ENCODE data around the gene NRXN2.

Gene NRXN2

GRCh38 chr11:64649291-64649697 is 73.7 kb downstream of the NRXN2 start:
- DNase-seq (ENCODE audit: low spot score): no peak

GRCh38 chr11:64648551-64648950 is 74.4 kb downstream of the NRXN2 start:
- no peak for DNase-seq (ENCODE audit: low spot score)

- DNase-seq (ENCODE audit: low spot score): no peak
These were observed 75.8 kb downstream of the NRXN2 start for GRCh38 chr11:64647019-64647779.

GRCh38 chr11:64644647-64645275 is 78.2 kb downstream of the NRXN2 start:
- DNase-seq (ENCODE audit: low spot score): peak; percentile 57

GRCh38 chr11:64643920-64644646 is 78.9 kb downstream of the NRXN2 start:
- DNase-seq (ENCODE audit: low spot score): no peak

- DNase-seq (ENCODE audit: low spot score): peak; percentile 53
These were observed 79.6 kb downstream of the NRXN2 start for GRCh38 chr11:64643256-64643881.

- DNase-seq (ENCODE audit: low spot score): no peak
These were observed 80.1 kb downstream of the NRXN2 start for GRCh38 chr11:64642871-64643255.

GRCh38 chr11:64642418-64642735 is 80.6 kb downstream of the NRXN2 start:
- DNase-seq (ENCODE audit: low spot score): no peak

- DNase-seq (ENCODE audit: low spot score): no peak
These were observed 81.2 kb downstream of the NRXN2 start for GRCh38 chr11:64641596-64642417.

GRCh38 chr11:64639885-64640284 is 83.1 kb downstream of the NRXN2 start:
- no peak for DNase-seq (ENCODE audit: low spot score)

- DNase-seq (ENCODE audit: low spot score): no peak
These were observed 84.2 kb downstream of the NRXN2 start for GRCh38 chr11:64638829-64639228.

- DNase-seq (ENCODE audit: low spot score): no peak
These were observed 84.9 kb downstream of the NRXN2 start for GRCh38 chr11:64638018-64638665.

GRCh38 chr11:64637334-64638017 is 85.5 kb downstream of the NRXN2 start:
- no peak for DNase-seq (ENCODE audit: low spot score)

GRCh38 chr11:64633555-64634159 is 89.3 kb downstream of the NRXN2 start:
- no peak for DNase-seq (ENCODE audit: low spot score)

GRCh38 chr11:64632654-64633053 is 90.3 kb downstream of the NRXN2 start:
- no peak for DNase-seq (ENCODE audit: low spot score)

GRCh38 chr11:64632237-64632636 is 90.8 kb downstream of the NRXN2 start:
- no peak for DNase-seq (ENCODE audit: low spot score)

- no peak for DNase-seq (ENCODE audit: low spot score)
These were observed 91.3 kb downstream of the NRXN2 start for GRCh38 chr11:64631675-64632074.

- no peak for DNase-seq (ENCODE audit: low spot score)
These were observed 93.0 kb downstream of the NRXN2 start for GRCh38 chr11:64629796-64630562.

GRCh38 chr11:64629103-64629502 is 93.9 kb downstream of the NRXN2 start:
- DNase-seq (ENCODE audit: low spot score): no peak

- DNase-seq (ENCODE audit: low spot score): no peak
These were observed 94.4 kb downstream of the NRXN2 start for GRCh38 chr11:64628596-64628995.

Measured in hepatic stellate cell (primary cell).